MCF 10A (cell line): ENCODE results near the gene DEXI. TPM values are rescaled to one million over a fixed set of nuclear protein-coding genes. Genes with fewer than 3 reads are reported as not detected.

Source experiments
- BruUV-seq: library from RNA; stranded (reverse); fragments of 400-500 nt; replicated peaks from 2 replicates; lab custom pipeline; 2021; lab: Mats Ljungman, UMichigan
- CTCF ChIA-PET: fragments of 300-600 bp; sonication (Branson Sonifier 250); formaldehyde crosslinking; extraction: SDS; loops from one replicate; lab custom pipeline; 2021; ENCODE audit warnings: antibody characterized with exemption, inconsistent platforms; lab: Yijun Ruan, JAX
- POLR2A ChIA-PET: fragments of 300-600, 350-650 bp; sonication (Branson Sonifier 250); formaldehyde crosslinking; extraction: SDS; loops from one replicate; lab custom pipeline; 2020; ENCODE audit warnings: antibody characterized with exemption, inconsistent platforms; lab: Yijun Ruan, JAX
- DNase-seq: peaks from one replicate; pipeline ENCODE4 v3.0.0-alpha.2; 2018; ENCODE audit not compliant: unreplicated experiment
- H3K27ac Mint-ChIP-seq: one replicate; pipeline ENCODE4 v1.8.0; 2022; ENCODE audit warnings: mild to moderate bottlenecking, low read depth, mixed read lengths; ENCODE audit not compliant: unreplicated experiment
- H3K27me3 Mint-ChIP-seq: one replicate; pipeline ENCODE4 v1.8.0; 2022; ENCODE audit warnings: mixed read lengths; ENCODE audit not compliant: insufficient read depth, unreplicated experiment
- H3K36me3 Mint-ChIP-seq: one replicate; pipeline ENCODE4 v1.8.0; 2022; ENCODE audit warnings: mild to moderate bottlenecking, moderate library complexity, mixed read lengths; ENCODE audit not compliant: insufficient read depth, unreplicated experiment
- H3K4me1 Mint-ChIP-seq: one replicate; pipeline ENCODE4 v1.8.0; 2022; ENCODE audit warnings: mixed read lengths; ENCODE audit not compliant: insufficient read depth, unreplicated experiment
- H3K4me3 Mint-ChIP-seq: one replicate; pipeline ENCODE4 v1.8.0; 2022; ENCODE audit warnings: mild to moderate bottlenecking, moderate library complexity, mixed read lengths; ENCODE audit not compliant: unreplicated experiment
- H3K9me3 Mint-ChIP-seq: one replicate; pipeline ENCODE4 v1.8.0; 2022; ENCODE audit warnings: mixed read lengths; ENCODE audit not compliant: unreplicated experiment
- CTCF ChIP-seq: fragments of 200-600 bp; IDR thresholded peaks from one replicate; pipeline ENCODE4 v1.8.0; 2022; ENCODE audit warnings: antibody characterized with exemption, mild to moderate bottlenecking; ENCODE audit not compliant: unreplicated experiment
- intact Hi-C: fragments of 100-400 bp; cut with micrococcal nuclease; formaldehyde crosslinking; loops from 2 replicates; pipeline ENCODE4 v1.14.1; 2022
- total RNA-seq: library from RNA; stranded (reverse); gene quantifications from 2 replicates; pipeline ENCODE4 v1.2.3, GENCODE V29; 2022

DEXI gene
- total RNA-seq, 1 experiment from 2014 or later = 24.1 TPM

- ChIA-PET CTCF (interaction anchor here (0.6 to 21.5 kb wide), 10 partner anchors 9 to 799 kb away, joined by 3 to 342 read pairs (median 4); partner anchors contain the start of gene SOCS1), POLR2A (interaction anchor here (0.7 to 1.3 kb wide), 2 partner anchors 284 to 877 kb away, joined by 4 to 5 read pairs; partner anchors contain the start of gene SOCS1)
- no peaks in the 10 kb centered on the region for H3K27me3 Mint-ChIP-seq
- no peak for DNase-seq
- intact Hi-C loops = loop anchor here (10.0 kb wide), 1 partner anchor 742 kb away; no protein-coding TSS in a partner anchor
- no peak overlapping the region for H3K4me3 Mint-ChIP-seq
- no peak for TF ChIP-seq CTCF
- peak overlapping the region; percentile 11 for H3K27ac Mint-ChIP-seq
- peaks cover 5% of the 10 kb centered on the region for H3K4me1 Mint-ChIP-seq
- BruUV-seq = no TSS peak
- H3K36me3 Mint-ChIP-seq = peaks cover 45% of the 10 kb centered on the region
- no peaks in the 10 kb centered on the region for H3K9me3 Mint-ChIP-seq
Observed at GRCh38 chr16:10972819-10973464, 30.7 kb upstream of the DEXI start.

GRCh38 chr16:10972108-10972818, 30.0 kb upstream of the DEXI start:
- no peak for TF ChIP-seq CTCF
- Mint-ChIP-seq H3K27ac (peak overlapping the region; percentile 11), H3K27me3 (no peaks in the 10 kb centered on the region), H3K4me3 (no peak overlapping the region), H3K4me1 (peaks cover 5% of the 10 kb centered on the region), H3K36me3 (peaks cover 39% of the 10 kb centered on the region), H3K9me3 (no peaks in the 10 kb centered on the region)
- ChIA-PET POLR2A (interaction anchor here (0.7 to 1.3 kb wide), 2 partner anchors 284 to 877 kb away, joined by 4 to 5 read pairs; partner anchors contain the start of gene SOCS1), CTCF (interaction anchor here (0.6 to 21.5 kb wide), 12 partner anchors 8 to 799 kb away, joined by 3 to 342 read pairs (median 4); partner anchors contain the start of gene SOCS1)
- no TSS peak for BruUV-seq
- intact Hi-C loops = loop anchor here (10.0 kb wide), 1 partner anchor 743 kb away; no protein-coding TSS in a partner anchor
- DNase-seq = no peak

GRCh38 chr16:10971560-10971961, 29.3 kb upstream of the DEXI start:
- Mint-ChIP-seq H3K36me3 (peaks cover 35% of the 10 kb centered on the region), H3K27ac (no peak overlapping the region), H3K9me3 (no peaks in the 10 kb centered on the region), H3K4me1 (peaks cover 5% of the 10 kb centered on the region), H3K4me3 (no peak overlapping the region), H3K27me3 (no peaks in the 10 kb centered on the region)
- POLR2A ChIA-PET = interaction anchor here (0.5 to 3.2 kb wide), 2 partner anchors 285 to 844 kb away, joined by 3 to 26 read pairs; partner anchors contain the start of gene SOCS1
- CTCF ChIA-PET = interaction anchor here (0.6 to 21.5 kb wide), 22 partner anchors 8 to 434 kb away, joined by 3 to 342 read pairs (median 4); partner anchors contain the start of gene SOCS1
- intact Hi-C loops = loop anchor here (1.0 to 10.0 kb wide), 4 partner anchors 107 to 743 kb away; no protein-coding TSS in a partner anchor
- no TSS peak for BruUV-seq
- TF ChIP-seq CTCF = peak; percentile 72
- peak; percentile 69 for DNase-seq
